OCI-LY3 (cell line): ENCODE data around the gene CRIP3.
"Not testable (repeated sequence)": the region's sequence is repeated elsewhere in the genome, so short reads cannot be mapped to it uniquely, and the experiment has no call there.

Experiments used
- H2AFZ ChIP-seq: fragments of 200-600, 300-600 bp; shearing (Covaris generic); 2 replicates; pipeline ENCODE4 v1.6.0; 2014; ENCODE audit warnings: antibody characterized with exemption, low read depth, low read length
- H3K27ac ChIP-seq: fragments of 200-600, 300-600 bp; sonication (generic); 2 replicates; pipeline ENCODE4 v1.5.1; 2014; ENCODE audit warnings: mild to moderate bottlenecking, low read length, moderate library complexity, mixed read lengths
- H3K27me3 ChIP-seq: fragments of 200-600, 300-600 bp; sonication (generic); 2 replicates; pipeline ENCODE4 v1.6.1; 2014; ENCODE audit warnings: low read depth, low read length, mixed read lengths
- H3K36me3 ChIP-seq: fragments of 200-600, 300-600 bp; sonication (generic); replicated peaks from 2 replicates; pipeline ENCODE3; 2014; ENCODE audit warnings: low read depth, low read length, mixed read lengths
- H3K4me1 ChIP-seq: fragments of 300-600, 200-600 bp; sonication (generic); 2 replicates; pipeline ENCODE4 v1.6.1; 2014; ENCODE audit warnings: low read length, mixed read lengths
- H3K4me2 ChIP-seq: fragments of 200-600, 300-600 bp; sonication (generic); 2 replicates; pipeline ENCODE4 v1.6.1; 2014; ENCODE audit warnings: low read length, mixed read lengths
- H3K4me3 ChIP-seq: fragments of 300-600, 200-600 bp; sonication (generic); 2 replicates; pipeline ENCODE4 v1.5.1; 2014; ENCODE audit warnings: antibody characterized with exemption, mild to moderate bottlenecking, low read length, moderate library complexity
- H3K79me2 ChIP-seq: fragments of 300-600, 200-600 bp; shearing (Covaris generic); 2 replicates; pipeline ENCODE4 v1.6.1; 2014; ENCODE audit warnings: mild to moderate bottlenecking, low read length, mixed read lengths
- H3K9ac ChIP-seq: fragments of 300-600, 200-600 bp; shearing (Covaris generic); 2 replicates; pipeline ENCODE4 v1.6.0; 2014; ENCODE audit warnings: mild to moderate bottlenecking, low read length, moderate library complexity
- H3K9me3 ChIP-seq: fragments of 200-600, 300-600 bp; shearing (Covaris generic); 2 replicates; pipeline ENCODE4 v1.6.1; 2014; ENCODE audit warnings: low read length, mixed read lengths; ENCODE audit not compliant: insufficient read depth
- H4K20me1 ChIP-seq: fragments of 200-600, 300-600 bp; sonication (generic); 2 replicates; pipeline ENCODE4 v1.6.1; 2016; ENCODE audit warnings: low read length, mixed read lengths; ENCODE audit not compliant: insufficient read depth
- CTCF ChIP-seq: fragments of 200-600, 300-600 bp; sonication (generic); IDR thresholded peaks from 2 replicates; pipeline ENCODE4 v1.5.1; 2014; ENCODE audit warnings: antibody characterized with exemption, low read length, low read depth
- EZH2phosphoT487 ChIP-seq: fragments of 200-600 bp; shearing (Covaris generic); IDR thresholded peaks from 2 replicates; pipeline ENCODE4 v1.6.1; 2018; ENCODE audit warnings: antibody characterized with exemption, mixed run types, low read depth

The CRIP3 gene

GRCh38 chr6:43308101-43308989 lies at the start of gene CRIP3:
CRIP3 (minus strand) TSS chr6:43308826; CDS start chr6:43308792, 34 bp downstream.
- peak within 1 kb of the TSS; percentile 90 for H2AFZ ChIP-seq
- no peaks in the 10 kb centered on the region for H3K79me2 ChIP-seq
- no peaks in the 10 kb centered on the region for H4K20me1 ChIP-seq
- H3K9me3 ChIP-seq: no peaks in the 10 kb centered on the region
- peaks cover 9% of the 10 kb centered on the region for H3K36me3 ChIP-seq
- peak within 1 kb of the TSS; percentile 36 for H3K27ac ChIP-seq
- peak within 1 kb of the TSS; percentile 80 for H3K4me3 ChIP-seq
- H3K9ac ChIP-seq: peak within 1 kb of the TSS; percentile 79
- peak within 1 kb of the TSS; percentile 95 for H3K4me2 ChIP-seq
- peaks cover 52% of the 10 kb centered on the region for H3K4me1 ChIP-seq
- no peaks in the 10 kb centered on the region for H3K27me3 ChIP-seq
- TF ChIP-seq CTCF: peak; percentile 77
- TF ChIP-seq EZH2phosphoT487: no peak

GRCh38 chr6:43355862-43356590 lies 47.4 kb upstream of the CRIP3 start:
- Histone ChIP-seq H3K4me3 (no peak overlapping the region), H3K9me3 (no peaks in the 10 kb centered on the region), H3K27ac (no peak overlapping the region), H3K4me1 (peaks cover 13% of the 10 kb centered on the region), H3K36me3 (peaks cover 84% of the 10 kb centered on the region), H3K4me2 (no peak overlapping the region), H3K79me2 (peaks cover 43% of the 10 kb centered on the region), H4K20me1 (peaks cover 30% of the 10 kb centered on the region; the same call in 1 of the 2 replicates), H3K9ac (no peak overlapping the region), H2AFZ (no peak overlapping the region), H3K27me3 (no peaks in the 10 kb centered on the region)
- TF ChIP-seq EZH2phosphoT487 (no peak), CTCF (peak; percentile 87)

- H3K27ac ChIP-seq, H3K27me3 ChIP-seq, H2AFZ ChIP-seq, H3K9ac ChIP-seq, H3K4me3 ChIP-seq, H3K4me2 ChIP-seq, H3K9me3 ChIP-seq: not testable (repeated sequence)
- Histone ChIP-seq H3K79me2 (peaks cover 29% of the 10 kb centered on the region), H3K36me3 (peaks cover 76% of the 10 kb centered on the region), H4K20me1 (peaks cover 15% of the 10 kb centered on the region; the same call in 1 of the 2 replicates), H3K4me1 (peaks cover 38% of the 10 kb centered on the region)
Observed at GRCh38 chr6:43351951-43352350, 43.3 kb upstream of the CRIP3 start.

- no peaks in the 10 kb centered on the region for H3K27me3 ChIP-seq
- peaks cover 71% of the 10 kb centered on the region for H3K36me3 ChIP-seq
- peaks cover 23% of the 10 kb centered on the region for H3K79me2 ChIP-seq
- peak overlapping the region; percentile 81 for H3K27ac ChIP-seq
- TF ChIP-seq EZH2phosphoT487 (no peak), CTCF (no peak)
- peak overlapping the region; percentile 40; the same call in 1 of the 2 replicates for H3K9ac ChIP-seq
- peak overlapping the region; percentile 57 for H3K4me2 ChIP-seq
- H3K9me3 ChIP-seq: no peaks in the 10 kb centered on the region
- H3K4me1 ChIP-seq: peaks cover 32% of the 10 kb centered on the region
- H2AFZ ChIP-seq: no peak overlapping the region
- H4K20me1 ChIP-seq: no peaks in the 10 kb centered on the region; the same call in 1 of the 2 replicates
- peak overlapping the region; percentile 27 for H3K4me3 ChIP-seq
Observed at GRCh38 chr6:43347444-43347843, 38.8 kb upstream of the CRIP3 start.
